GM18873 (cell line): ENCODE results near the gene INTS6L.

Source experiments
- ATAC-seq: cut with Tn5 transposase; IDR thresholded peaks from one replicate; pipeline ENCODE4 v1.9.1; 2021; ENCODE audit warnings: mild to moderate bottlenecking, moderate library complexity, moderate number of reproducible peaks; ENCODE audit not compliant: unreplicated experiment, low FRiP score

Gene INTS6L, protein sequence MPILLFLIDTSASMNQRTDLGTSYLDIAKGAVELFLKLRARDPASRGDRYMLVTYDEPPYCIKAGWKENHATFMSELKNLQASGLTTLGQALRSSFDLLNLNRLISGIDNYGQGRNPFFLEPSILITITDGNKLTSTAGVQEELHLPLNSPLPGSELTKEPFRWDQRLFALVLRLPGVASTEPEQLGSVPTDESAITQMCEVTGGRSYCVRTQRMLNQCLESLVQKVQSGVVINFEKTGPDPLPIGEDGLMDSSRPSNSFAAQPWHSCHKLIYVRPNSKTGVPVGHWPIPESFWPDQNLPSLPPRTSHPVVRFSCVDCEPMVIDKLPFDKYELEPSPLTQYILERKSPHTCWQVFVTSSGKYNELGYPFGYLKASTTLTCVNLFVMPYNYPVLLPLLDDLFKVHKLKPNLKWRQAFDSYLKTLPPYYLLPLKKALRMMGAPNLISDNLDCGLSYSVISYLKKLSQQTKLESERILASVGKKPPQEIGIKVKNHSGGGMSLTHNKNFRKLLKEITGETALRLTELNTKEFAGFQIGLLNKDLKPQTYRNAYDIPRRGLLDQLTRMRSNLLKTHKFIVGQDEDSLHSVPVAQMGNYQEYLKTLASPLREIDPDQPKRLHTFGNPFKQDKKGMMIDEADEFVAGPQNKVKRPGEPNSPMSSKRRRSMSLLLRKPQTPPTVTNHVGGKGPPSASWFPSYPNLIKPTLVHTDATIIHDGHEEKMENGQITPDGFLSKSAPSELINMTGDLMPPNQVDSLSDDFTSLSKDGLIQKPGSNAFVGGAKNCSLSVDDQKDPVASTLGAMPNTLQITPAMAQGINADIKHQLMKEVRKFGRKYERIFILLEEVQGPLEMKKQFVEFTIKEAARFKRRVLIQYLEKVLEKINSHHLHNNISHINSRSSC

GRCh38 chrX:135520553-135521404 is at the start of gene INTS6L:
Gene INTS6L (plus strand): TSS chrX:135520660. CDS start chrX:135520993, 333 bp downstream.
- peak; percentile 87 for ATAC-seq

DNA sequence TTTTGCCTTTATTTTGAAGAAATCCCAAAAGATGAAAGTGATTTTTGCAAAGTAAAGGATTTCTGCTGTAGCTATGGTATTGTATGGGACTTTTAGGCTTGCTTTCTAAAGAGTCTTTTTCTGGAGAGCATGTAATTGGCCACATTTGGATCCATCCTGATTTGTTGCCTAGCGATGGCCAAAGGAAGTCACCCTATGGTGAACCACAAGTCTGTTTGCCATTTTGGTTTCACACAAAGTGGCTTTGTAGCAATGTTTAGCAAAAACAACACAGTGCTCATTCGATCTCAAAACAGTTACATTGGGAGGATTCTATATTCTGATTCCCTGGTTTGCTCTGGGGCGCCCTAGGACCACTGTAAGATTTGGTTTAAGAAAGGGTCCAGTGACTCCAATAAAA is 44.1 kb upstream of the INTS6L start:
- ATAC-seq, result no peak

- ATAC-seq, result no peak
Measured at GRCh38 chrX:135477576-135477975, 42.9 kb upstream of the INTS6L start.

GRCh38 chrX:135480076-135480475 is 40.4 kb upstream of the INTS6L start:
- ATAC-seq, result no peak

DNA sequence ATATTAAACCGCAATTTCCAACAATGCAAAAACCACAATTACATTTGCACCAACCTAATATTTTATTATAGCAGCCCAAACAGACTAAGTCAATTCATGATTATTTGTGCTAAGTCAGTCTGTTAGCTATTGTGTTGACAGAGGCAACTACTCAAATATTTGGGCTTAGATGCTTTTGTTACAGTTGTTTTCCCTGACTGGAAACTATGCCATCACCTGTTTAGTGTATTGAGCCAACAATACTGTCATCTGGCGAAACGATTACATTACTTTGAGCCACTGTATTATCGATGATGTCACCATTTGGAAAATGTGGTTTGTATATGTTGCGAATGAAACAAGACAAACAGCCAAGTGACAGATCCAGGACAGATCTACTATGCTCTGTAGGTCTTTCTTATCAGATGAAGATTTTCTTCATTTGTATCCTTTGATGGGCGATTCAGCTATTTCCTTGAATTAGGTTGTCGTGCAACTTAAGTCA is 38.7 kb upstream of the INTS6L start:
- no peak for ATAC-seq

DNA sequence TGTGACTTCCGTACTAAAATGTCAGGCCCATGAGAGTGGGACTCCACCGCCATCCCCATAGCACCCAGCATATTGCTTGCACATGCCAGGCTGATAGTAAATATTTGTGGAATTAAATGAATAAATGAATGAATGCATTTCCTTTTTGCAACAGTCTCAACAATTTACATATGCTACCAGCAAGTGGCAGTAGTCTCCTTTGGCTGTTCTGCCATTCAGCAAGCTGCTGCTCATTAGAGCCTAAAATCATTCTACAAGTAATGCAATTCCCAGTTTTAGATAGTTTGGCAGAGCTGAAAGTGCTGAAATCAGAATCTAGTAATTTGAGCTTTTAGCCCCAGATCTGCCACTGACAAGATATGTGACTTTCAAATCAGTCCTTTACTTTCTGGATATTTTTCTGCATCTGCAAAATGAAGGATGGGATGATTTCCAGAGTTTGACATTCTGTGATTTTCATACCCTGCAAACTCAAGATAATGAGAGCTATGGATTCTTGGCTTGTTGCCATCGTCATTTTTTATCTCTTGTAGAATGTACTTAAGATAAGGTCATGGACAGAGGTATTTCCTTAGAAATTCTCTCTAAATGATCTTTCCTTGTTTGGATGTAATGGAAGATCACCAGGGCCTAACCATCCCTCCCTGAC is 35.7 kb upstream of the INTS6L start:
- ATAC-seq, result no peak

DNA sequence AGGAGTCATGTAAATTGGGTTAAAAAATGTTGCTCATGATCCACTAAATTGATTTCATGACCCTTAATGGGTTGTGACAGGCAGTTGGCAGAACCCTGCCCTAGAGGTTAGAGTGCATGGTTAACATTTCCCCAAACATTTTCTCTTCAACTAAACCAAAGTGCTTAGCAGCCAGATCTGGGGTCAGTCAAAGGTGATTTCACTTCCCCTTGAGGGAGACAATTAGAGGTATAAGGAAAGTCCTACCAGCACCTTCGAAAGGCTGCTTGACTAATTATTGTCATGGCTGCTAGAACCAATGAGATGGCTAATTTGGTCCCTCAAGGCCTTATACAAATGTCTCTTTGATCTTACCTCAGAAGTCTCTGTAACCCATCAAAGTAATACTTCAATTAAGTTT is 30.9 kb upstream of the INTS6L start:
- ATAC-seq, result peak; percentile 81

DNA sequence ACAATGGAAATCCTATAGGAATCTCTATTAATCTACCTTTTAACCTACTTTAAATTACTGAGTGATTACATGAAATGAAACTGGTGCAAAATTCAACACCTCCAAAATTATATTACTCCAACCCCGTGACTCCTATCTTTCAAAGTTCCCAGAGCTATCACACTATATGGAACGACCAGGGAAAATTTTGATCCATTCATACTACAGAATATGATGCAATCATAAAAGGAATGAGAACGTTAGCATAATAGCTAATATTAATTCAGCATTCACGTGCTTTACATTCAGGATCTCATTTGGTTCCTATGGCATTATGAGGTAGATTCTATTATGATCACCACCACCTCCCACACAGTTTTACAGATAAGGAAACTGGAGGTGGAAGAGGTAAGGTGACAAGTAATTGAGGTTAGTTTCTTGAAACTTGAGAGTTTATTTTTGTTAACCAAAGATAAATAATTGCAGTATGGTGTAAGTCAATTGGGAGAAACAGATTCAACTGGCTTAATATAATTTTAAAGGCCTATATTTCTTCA is 29.4 kb upstream of the INTS6L start:
- ATAC-seq, result no peak

DNA sequence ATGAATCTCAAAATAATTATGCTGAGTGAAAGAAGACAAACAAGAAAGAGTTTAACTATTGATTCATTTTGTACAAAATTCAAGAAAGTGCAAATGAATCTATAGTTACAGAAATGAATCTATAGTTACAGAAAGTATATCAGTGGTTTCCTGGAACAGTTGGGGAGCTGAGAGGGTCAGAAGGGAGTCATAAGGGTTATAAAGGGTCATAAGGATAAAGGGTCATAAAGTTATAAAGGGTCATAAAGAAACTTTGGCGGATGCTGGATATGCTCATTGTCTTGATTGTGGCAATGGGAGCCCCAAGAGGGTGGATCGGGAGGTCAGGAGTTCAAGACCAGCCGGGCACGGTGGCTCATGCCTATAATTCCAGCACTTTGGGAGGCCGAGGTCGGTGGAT is 26.0 kb upstream of the INTS6L start:
- ATAC-seq, result no peak

DNA sequence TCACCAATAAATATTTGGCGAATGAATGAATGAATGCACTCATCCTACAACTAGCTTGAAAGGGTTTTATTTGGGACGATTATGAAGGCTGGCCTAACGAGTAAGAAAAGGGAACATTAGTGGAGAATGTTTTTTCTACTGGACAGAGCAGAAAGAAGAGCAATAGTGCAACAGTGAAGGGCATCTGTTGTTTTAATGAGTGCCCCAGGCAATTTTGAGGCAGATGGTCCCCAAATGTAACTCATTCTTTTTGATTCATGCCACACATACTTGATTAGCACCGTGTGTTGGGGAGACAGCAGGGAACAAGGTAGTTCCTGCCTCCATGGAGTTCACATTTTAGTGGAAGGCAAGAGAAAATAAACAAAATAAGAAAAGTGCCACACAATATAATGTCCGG is 22.7 kb upstream of the INTS6L start:
- ATAC-seq, result no peak

DNA sequence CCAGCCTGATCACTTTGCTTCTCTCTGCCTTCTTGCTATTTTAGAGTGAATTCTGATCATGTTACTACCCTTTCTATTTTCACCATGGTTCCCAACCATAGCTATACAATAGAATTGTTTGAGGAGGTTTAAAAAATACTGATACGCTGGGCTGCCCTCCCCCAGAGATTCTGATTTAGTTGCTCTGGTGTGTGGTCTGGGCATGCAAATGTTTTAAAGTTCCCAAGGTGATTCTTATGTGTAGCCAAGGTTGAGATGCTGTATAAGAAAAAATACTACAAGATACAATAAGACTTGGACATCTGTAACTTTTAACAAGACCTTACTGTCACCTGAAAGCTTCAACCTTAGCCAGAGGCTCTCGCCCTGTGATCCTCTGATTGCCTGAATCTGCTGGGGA is 22.2 kb upstream of the INTS6L start:
- no peak for ATAC-seq

DNA sequence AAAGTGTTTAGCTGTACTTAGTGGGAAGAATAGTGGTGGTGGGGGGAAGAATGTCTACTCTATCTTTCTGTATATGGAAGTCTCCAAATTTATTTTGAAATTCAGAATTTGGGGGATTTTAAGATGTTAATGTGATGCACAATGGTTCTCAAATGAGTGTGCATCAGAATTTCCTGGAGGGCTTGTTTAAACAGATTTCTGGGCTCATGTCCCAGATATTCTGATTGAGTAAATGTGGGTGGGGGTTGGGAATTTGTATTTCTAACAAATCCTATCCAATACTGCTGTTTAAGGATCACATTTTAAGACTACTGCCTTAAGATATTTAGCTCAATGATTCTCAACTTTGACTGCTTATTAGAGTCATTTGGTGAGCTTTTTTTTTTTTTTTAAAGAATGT is 15.1 kb upstream of the INTS6L start:
- ATAC-seq, result no peak

DNA sequence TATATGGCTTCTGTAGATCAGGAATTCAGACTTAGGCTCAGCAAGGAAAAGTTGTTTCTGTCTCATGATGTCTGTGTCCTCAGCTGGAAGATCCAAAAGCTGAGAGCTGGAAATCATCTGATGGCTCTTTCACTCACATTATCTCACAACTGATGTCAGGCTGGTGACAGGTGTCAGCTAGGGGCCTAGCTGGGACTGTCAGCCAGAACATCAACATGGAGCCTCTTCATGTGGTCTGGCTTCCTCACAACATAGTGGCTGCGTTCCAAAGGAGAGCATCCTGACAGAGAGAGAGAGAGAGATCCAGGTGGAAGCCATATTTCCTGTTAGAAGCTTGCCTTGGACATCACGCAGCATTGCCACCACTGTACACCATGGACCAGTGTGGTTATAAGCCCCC is 10.6 kb upstream of the INTS6L start:
- ATAC-seq, result no peak

DNA sequence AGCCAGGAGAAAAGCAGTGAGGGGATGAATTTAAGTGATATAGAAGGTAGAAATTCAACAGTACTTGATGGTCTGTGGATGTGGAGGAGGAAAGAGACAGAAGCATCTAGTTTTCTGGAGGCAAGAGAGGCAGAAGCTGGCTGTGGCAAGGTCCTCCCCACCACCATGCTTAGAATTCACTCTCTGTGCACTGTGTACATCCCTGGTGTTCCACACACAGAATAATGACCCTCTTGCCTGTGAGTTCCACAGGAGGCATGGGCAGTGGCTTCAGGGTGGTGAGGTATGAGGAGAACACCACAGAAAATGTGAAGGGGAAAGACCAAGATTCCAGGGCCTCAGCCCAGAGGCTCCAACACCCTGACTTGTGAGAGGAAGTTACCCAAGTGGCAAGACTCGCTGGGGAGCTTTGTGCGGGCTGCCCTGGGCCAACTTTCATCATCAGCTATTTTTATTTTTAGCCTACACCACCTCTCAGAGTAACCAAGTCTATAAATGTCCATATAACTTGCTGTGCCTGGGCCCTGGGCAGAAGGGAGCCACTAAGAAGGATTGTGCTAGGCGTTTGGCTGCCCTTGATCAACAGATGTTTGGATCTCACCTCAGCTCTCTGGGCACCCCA is 7.8 kb upstream of the INTS6L start:
- ATAC-seq, result no peak

DNA sequence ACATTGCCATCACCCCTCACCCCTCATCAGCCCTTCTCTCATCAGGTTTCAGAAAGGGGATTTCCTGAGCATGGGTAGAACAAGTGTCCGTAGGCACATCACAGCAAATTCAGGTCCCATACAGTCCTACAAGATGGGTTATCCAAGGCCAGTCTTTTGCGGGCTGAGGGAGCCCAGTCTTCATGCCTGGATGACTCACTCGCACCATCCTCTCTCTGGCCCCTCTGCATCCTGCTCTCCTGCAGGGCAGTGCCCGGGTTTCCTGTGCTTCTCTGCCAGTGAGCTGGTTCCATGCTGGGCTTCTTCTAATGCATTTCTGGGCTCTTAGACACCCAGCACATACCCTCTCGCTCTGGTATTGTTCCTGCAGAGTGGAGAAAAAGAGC is 7.3 kb upstream of the INTS6L start:
- ATAC-seq, result no peak

GRCh38 chrX:135516376-135516775 is 4.1 kb upstream of the INTS6L start:
- ATAC-seq, result no peak

GRCh38 chrX:135518161-135518560 is 2.3 kb upstream of the INTS6L start:
- no peak for ATAC-seq

- ATAC-seq, result peak; percentile 6
Measured at GRCh38 chrX:135520022-135520552, 373 bp upstream of the INTS6L start.
